NCI-H69 (cell line): Measurements from ENCODE around the gene EXOC7.
A peak's percentile ranks its signal among the peaks of the same experiment; 100 is the strongest.
"Not testable (repeated sequence)": the region's sequence is repeated elsewhere in the genome, so short reads cannot be mapped to it uniquely, and the experiment has no call there.

ENCODE experiments used
- DNase-seq: peaks from one replicate; lab custom pipeline; 2025; lab: John Stamatoyannopoulos, UW

Gene EXOC7

GRCh38 chr17:76075364-76076145 is 28.0 kb downstream of the EXOC7 start:
- DNase-seq = peak; percentile 71

- peak; percentile 52 for DNase-seq
These were observed 28.9 kb downstream of the EXOC7 start, which contains the start of gene GALR2 for GRCh38 chr17:76074390-76075363. TSS of gene GALR2 (plus strand) at chr17:76074781. CDS start at chr17:76074884, 103 bp downstream.

DNA sequence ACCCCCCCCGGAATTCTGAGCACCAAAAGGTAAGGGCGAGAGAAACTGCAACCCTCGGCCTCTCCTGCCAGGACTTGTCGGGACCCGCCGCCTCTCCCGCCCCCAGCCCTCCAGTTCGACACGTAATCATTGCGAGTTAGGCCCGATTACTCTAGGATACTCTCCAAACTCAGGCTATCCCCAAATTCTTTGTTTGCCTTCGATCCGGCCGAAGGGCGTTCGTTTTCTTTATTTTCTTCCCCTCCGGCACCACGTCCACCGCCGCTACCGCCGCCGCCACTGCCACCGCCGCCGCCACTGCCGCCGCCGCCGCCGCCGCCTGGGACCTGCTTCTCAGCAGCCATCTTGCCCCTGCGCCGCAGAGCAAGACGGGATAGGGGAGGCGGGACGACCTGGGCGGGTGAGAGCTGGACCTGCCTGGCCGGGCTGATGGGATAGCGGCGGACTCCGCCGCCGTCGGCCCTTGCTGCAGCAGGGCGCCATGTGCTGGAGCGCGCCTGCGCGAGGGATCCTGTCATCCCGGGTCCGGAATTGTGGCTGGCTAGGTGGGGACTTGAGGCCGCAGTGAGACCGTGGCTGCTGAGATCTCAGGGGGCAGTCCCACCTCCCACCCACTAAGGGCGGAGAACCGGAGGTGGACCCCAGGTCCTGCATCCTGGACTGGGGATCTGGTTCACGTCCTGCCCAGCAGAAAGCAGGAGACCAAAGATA is 31.3 kb downstream of the EXOC7 start, which contains the start of gene SRP68:
Gene SRP68 (minus strand): TSS at position 370 of the 711 bp plus-strand sequence. CDS start 26 bp downstream, at position 344.
- DNase-seq = peak; percentile 97

- no peak for DNase-seq
These were observed 31.9 kb downstream of the EXOC7 start for GRCh38 chr17:76071531-76072147.

DNA sequence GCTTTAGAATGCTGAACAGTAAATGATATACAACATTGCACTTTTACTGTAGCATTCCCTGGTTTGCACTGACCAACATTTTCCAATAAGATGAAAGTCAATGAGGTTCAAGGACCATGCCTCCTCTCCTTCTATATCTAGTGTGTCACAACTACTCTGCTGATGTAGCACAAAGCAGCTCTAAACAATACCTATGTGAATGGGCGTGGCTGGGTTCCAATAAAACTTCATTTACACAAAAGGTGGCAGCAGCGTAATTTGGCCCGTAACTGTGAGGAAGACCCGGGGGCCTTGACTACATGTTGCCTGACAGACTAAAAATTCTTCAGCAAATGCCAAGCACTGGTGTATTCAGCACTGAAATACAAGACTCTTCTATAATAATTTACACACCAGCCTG is 37.8 kb downstream of the EXOC7 start:
- DNase-seq = no peak

DNA sequence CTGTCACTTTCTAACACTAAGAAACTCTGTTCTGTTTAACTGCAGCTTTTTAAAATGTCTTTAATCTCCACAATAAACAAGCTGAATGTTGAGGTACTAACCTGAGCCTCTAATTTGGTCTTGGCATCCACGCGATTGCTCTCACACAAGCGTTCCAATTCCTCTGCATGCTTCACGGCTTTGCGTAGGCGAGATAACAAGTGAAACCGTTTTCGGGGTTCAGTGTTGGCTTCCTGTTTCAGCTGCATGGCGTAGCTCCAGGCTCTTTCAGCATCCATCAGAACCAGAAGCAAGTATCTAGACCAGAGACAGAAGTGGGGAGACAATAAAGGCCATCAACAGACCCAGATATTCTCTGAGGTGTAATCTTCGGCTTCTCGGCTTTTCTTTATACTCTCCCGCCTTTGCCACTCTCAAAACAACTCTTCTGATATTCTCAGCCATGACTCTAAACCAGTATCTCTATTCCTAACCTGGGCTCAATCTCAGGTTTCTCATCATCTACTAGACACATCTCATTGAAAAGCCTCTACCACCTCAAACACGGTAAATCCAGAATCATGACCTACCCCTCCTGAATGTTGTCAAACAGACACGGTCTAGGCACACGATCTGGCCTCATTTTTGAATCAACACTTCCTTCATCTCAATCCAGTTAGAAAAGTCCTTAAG is 39.6 kb downstream of the EXOC7 start:
- DNase-seq = no peak

DNA sequence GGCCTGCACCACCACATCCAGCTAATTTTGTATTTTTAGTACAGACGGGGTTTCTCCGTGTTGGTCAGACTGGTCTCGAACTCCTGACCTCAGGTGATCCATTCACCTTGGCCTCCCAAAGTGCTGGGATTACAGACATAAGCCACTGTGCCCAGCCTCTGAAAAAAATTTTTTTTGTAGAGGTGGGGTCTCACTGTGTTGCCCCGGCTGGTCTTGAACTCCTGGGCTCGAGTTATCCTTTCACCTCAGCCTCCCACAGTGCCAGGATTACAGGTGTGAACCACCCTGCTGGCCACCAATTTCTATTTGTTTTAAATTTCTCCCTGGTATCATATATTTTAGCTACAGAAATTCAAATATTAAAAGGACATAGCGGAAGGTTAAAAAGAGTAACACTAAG is 45.3 kb downstream of the EXOC7 start:
- DNase-seq = not testable (repeated sequence)

GRCh38 chr17:76056882-76057281 is 46.7 kb downstream of the EXOC7 start:
- no peak for DNase-seq

DNA sequence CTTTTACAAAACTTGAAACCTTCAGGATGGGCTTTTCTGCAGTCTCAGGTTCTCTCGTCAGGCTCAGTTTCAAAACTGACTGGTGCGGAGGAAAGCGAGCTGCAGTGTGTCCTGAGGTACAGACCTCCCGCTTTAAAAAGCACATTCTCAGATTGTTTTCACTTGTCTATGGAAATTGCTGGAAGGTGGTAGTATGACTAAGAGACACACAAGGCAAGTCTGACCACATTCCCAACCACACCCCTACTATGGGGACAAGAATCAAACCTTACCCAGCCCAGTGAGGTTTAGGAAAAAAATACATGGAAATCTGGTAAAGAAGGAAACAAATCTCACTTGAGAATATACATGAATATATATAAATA is 49.5 kb downstream of the EXOC7 start:
- no peak for DNase-seq

- DNase-seq = no peak
These were observed 50.1 kb downstream of the EXOC7 start for GRCh38 chr17:76053246-76054111.

DNA sequence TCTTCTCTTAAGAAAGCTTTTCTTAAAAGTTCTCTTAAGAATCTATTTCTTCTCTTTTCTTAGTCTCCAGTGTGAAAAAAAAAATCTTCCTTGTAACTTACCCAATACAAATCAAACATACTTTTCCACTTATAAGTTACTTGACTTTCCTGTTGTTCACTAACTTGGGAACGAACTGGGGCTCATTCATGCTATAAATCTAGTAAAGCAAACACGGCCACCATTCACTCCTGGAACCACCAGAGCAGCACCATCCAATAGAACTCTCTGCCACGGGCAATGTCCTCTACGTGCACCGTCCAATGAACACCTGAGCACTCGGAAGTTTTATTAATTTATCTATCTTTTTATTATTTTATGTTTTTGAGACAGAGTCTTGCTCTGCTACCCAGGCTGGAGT is 52.0 kb downstream of the EXOC7 start:
- no peak for DNase-seq

- no peak for DNase-seq
These were observed 52.8 kb downstream of the EXOC7 start for GRCh38 chr17:76050538-76051467.

GRCh38 chr17:76049836-76050537 is 53.6 kb downstream of the EXOC7 start:
- DNase-seq = no peak

DNA sequence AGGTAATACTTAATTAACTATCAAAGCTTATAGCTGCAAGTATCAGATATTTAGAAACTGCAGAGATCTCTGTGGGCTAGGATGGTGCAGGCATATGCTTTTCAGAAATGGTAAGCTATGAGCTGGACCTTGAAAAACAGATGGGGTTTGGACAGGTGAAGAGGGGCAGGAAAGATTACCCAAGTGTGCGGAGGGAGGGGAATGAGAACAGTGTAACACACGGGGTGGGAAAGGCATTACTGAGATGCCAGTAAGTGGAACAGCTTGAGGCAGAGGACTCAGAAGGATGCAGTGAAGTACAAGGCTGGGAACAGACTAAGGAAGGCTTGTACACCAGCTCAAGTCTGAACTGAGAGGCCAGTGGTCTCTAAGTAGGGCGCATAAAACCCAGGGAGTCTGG is 54.3 kb downstream of the EXOC7 start:
- no peak for DNase-seq

DNA sequence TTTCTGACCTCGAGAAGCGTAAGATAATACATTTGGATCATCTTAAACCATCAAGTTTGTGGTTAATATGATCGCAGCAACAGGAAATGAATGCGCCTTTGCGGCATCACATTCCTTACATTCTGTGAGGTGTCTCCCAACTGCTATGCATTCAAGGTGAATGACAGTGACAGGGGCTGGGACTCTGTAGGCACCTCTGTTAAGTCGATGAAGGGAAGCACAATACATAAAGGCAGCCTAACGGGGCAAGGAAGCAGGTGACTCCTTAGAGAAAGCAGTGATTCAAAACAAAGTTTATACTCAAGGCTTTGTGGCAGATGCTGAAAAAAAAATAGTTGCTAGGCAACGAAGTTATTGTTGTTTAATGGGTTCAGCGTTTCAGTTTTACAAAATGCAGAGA is 54.9 kb downstream of the EXOC7 start:
- DNase-seq = no peak

- DNase-seq = no peak
These were observed 55.5 kb downstream of the EXOC7 start for GRCh38 chr17:76048025-76048605.

- DNase-seq = no peak
These were observed 57.5 kb downstream of the EXOC7 start for GRCh38 chr17:76046064-76046463.

- DNase-seq = not testable (repeated sequence)
These were observed 59.0 kb downstream of the EXOC7 start for GRCh38 chr17:76044475-76045007.
